Ureter (tissue), 1 donor: ENCODE results near the gene SIGLEC10. TPM values are rescaled to one million over a fixed set of nuclear protein-coding genes. Genes with fewer than 3 reads are reported as not detected.
"Not testable (repeated sequence)": the region's sequence is repeated elsewhere in the genome, so short reads cannot be mapped to it uniquely, and the experiment has no call there.

Source experiments
- DNase-seq: peaks from one replicate; pipeline ENCODE4 v3.0.0-alpha.2; 2020; ENCODE audit warnings: low spot score
- total RNA-seq: library from RNA; stranded (reverse); gene quantifications from one replicate; pipeline ENCODE4 v1.2.4, GENCODE V29; 2023
- donor health status: DM: yes; HTN: yes; CAD: no.

The SIGLEC10 gene
- 14.0 TPM for total RNA-seq

- DNase-seq, result no peak
These were observed at the start of gene SIGLEC10 for GRCh38 chr19:51417107-51417809. TSS of gene SIGLEC10 (minus strand) at chr19:51417642. CDS start at chr19:51417581, 61 bp downstream.

GRCh38 chr19:51466723-51467122 is 49.3 kb upstream of the SIGLEC10 start:
- DNase-seq, result no peak

DNA sequence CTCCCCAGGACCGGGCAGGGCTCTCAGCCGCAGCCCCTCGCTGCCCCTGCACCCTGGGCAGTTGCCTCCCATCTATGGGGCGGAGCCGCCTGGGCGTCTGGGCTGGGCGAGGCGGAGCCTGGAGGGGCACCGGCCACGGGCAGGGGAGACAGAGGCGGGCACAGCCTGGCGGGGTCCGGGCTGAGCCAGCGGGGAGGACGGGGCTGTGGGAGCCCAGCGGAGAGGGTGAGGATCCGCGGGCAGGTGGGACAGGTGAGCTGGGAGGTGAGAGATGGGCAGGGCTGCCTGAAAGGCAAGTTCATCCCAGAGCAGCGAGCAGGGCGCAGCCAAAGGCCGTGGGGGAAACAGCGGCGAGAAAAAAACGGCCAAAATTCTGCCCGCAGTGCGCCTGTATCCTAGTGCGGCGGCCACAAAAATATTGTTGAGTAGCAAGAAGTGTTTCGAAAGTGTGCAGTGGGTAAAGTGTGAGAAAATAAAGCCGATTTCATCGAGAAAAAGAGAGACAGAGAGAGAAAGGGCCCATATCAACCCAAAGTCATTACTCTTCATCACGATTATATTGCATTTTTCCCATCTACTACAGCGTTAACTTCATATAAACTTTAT is 46.6 kb upstream of the SIGLEC10 start:
- not testable (repeated sequence) for DNase-seq

DNA sequence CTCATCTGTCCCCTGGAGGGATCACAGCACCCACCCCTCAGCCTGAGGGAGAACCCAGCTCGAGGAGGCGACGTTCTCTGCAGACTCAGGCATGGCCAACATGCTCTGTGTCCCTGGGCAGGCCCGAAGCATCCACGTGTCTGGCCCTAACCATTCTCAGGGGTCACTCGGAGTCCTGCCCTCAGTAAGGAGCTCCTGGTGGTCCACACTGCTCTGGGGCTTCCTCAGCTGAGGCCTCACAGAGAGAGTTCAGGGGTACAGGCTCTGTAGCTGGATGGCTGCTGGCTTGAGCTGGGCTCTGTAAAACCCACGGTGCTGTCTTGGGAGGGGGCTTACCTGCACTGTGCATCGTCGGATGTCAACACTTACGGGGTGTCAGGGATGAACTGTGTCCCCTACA is 45.2 kb upstream of the SIGLEC10 start:
- no peak for DNase-seq

GRCh38 chr19:51462276-51462675 is 44.8 kb upstream of the SIGLEC10 start:
- no peak for DNase-seq

DNA sequence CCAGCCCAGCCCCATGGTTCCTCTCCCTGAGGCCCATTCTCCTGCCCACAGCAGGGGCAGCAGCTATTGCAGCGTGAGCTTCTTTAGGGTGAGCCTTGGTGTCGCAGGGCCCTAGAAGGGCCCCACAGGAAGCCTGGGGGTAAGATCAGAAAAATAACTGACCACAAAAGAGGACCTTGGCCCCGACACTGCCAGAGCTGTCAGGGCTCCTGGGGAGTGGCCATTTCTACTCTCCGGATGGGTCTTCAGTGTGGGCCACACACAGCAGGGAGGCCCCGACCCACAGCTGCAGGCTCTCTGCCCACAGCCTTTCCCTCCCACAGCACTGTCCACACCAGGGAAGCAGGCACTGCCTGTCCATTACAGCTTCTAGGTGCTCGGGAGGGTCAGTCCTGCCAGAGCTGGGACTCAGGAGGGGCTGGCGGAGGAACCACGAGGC is 44.3 kb upstream of the SIGLEC10 start:
- DNase-seq, result no peak

DNA sequence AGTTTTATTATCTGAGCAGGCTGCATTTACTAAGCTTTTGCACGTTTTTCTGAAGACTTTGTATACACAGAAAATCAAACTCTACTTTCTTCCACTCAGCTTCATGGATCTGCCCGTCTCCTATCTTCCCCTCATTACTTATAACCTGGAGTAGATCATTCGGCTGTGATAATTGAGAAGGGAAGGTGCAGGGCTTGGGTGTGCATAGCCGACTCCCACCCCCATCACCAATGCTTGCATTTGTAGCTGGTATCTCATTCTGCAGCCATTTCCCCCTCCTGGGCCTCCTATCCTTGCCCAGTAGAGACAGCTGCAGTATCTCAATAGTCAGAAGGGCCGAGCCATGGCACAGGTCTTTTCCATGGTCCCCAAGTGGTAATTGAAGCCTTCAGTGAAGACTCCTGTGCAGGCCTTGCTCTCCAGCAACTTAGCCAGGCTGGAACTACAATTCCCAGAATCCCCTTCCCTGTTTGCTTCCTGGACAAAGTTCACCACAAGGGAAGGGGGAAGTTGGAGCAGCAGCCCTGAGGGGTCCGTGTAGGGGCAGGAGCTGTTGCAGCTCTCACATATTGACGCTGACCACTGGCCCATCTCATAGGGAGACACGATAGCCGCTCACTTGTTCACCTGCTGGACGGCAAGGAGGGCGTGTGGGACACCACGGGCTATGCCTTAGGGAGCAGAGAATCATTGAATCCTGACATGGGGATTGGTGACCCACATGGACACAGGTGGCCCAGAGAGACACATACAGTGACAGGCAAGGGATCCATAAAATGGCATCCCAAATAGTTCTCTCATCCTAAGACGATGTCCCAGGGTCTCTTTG is 42.9 kb upstream of the SIGLEC10 start:
- DNase-seq, result peak; percentile 38

DNA sequence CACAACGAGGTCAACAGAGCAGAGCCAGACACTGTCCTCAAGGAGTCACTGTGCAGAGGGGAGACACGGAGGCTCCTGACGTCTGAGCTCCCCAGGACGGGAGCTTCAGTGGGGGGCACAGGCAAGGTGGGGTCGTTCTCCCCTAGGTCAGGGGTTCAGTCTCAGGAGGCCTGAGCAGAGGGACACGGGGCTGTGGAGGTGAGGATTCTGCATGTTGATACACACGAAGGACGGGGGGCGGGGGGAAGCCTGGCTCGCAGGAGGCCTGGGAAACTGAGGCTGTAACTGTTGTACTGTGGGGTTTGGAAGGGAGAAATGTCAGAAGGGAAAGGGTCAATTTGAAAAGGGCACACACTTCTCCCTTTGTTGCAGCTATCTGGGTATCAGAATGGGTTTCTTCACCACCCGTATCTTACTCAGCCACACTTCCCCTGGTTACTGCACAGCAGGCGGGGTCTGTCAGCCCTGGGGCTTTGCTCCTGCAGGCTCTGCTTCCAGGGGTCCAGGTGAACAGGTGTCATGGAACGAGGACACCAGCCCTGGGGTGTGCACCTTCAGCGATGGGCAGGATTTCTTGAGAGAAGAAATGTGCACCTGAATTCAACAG is 41.6 kb upstream of the SIGLEC10 start:
- no peak for DNase-seq

DNA sequence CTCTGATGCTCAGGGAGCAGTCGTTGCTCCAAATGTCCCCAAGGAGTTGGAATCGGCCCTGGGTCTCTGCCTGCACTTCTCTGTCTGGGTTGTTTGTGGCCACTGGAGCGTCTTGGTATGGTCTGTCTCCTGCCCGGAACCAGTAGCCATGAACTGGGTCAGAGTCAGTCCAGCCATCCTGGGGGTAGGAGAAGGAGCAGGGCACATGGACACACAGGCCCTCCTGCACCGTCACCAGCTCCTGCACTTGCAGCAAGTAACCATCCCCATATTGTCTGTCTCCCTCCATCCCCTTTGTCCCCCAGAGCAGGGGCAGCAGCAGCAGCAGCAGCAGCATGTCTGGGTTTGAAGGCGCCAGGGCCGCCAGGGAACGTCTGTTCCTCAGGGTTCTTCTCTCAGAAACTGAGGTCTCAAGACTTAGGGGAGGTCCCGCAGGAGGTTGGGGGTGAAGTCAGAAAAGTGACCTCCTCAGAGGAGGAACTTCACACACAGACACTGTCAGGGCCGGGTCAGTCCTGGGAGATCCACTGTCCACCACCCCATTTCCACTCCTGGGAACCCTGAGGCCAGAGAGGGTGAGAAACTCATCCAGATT is 40.7 kb upstream of the SIGLEC10 start, which contains the start of gene SIGLEC8:
Gene SIGLEC8 (minus strand): TSS at position 404 of the 595 bp plus-strand sequence. CDS start 67 bp downstream, at position 337.
- no peak for DNase-seq

- DNase-seq, result no peak
These were observed 40.0 kb upstream of the SIGLEC10 start for GRCh38 chr19:51457351-51458013.

GRCh38 chr19:51456541-51457290 is 39.3 kb upstream of the SIGLEC10 start:
- no peak for DNase-seq

DNA sequence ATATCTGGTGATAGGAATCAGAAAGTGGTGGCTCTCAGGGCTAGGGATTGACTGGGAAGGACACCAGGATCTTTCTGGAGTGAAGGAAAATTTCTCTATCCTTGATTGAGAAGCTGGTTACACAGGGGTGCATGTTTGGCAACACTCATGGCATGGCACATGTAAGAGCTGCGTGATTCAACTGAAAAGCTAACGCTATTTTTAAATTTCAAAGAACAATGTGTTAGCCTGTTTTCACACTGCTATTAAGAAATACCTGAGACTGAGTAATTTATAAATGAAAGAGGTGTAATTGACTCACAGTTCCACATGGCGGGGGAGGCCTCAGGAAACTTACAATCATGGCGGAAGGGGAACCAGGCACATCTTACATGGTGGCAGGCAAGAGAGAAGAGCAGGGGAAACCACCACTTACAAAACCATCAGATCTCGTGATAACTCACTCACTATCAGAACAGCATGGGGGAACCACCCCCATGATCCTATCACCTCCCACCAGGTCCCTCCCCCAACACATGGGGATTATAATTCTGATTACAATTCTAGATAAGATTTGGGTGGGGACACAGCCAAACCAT is 33.4 kb upstream of the SIGLEC10 start:
- DNase-seq, result no peak

GRCh38 chr19:51448411-51449016 is 31.1 kb upstream of the SIGLEC10 start:
- no peak for DNase-seq

- DNase-seq, result no peak
These were observed 30.6 kb upstream of the SIGLEC10 start for GRCh38 chr19:51448011-51448410.

GRCh38 chr19:51447510-51447909 is 30.1 kb upstream of the SIGLEC10 start:
- DNase-seq, result not testable (repeated sequence)

- DNase-seq, result peak; percentile 29
These were observed 24.3 kb upstream of the SIGLEC10 start for GRCh38 chr19:51441410-51442390.

DNA sequence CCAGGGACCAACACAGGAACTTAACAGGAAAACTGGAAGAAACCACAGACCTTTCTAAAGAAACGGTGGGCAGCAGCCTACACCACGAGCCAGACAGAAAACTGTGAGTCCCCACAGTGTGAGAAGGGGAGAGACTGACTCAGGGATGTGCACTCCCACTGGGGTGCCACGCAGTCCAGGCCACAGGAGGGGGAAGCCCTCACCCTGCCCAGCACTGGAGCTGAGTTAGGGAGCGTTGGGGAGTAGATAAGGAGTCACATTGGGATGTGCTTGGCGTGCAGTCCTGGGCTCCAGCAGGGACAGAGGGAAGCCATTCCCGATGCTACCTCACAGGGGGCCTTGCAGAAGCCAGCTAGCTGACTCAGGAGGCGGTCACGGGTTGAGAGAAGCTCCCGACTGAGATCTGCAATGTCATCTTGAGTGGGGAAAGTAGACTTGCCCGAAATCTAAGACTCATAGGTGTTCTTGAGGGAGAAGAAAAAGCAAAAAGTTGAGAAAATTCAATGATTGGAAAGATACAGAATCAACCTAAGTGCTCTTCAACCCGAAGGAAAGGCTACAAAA is 23.5 kb upstream of the SIGLEC10 start:
- no peak for DNase-seq

- DNase-seq, result no peak
These were observed 22.6 kb upstream of the SIGLEC10 start for GRCh38 chr19:51440052-51440451.
